DOHH2 (cell line): ENCODE data around the gene CCDC77.

Experiments
- EZH2phosphoT487 ChIP-seq: fragments of 200-600 bp; sonication (generic); IDR thresholded peaks from 2 replicates; pipeline ENCODE4 v1.6.1; 2017; ENCODE audit warnings: borderline replicate concordance, mild to moderate bottlenecking, antibody characterized with exemption, low read length, moderate library complexity, mixed read lengths
- TF ChIP-seq, protein P1 (sequence below): fragments of 200-600 bp; sonication (generic); IDR thresholded peaks from one replicate; pipeline ENCODE4 v1.5.1; 2014; ENCODE audit warnings: antibody characterized with exemption, mild to moderate bottlenecking, low read depth, low read length; ENCODE audit not compliant: poor library complexity, severe bottlenecking

DNA sequence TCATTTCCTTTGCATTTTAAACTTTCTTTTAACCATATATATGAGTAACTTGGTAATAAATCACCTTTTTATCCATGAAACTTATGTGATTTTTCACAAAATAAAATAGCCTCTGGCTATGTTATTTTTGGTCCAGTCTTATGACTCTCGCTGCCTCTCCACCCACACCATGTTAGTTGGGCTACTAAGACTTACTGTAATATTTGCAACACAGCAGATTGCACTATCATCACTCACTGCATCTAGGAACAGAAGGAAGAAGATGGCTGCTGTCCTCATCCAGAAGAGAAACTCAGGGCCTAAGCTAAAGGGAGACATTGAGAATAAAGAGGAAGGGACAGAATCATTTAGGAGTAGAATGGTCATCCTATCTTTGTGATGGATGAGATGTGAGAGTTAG, 45.7 kb downstream of the CCDC77 start:
- TF ChIP-seq, protein P1, sequence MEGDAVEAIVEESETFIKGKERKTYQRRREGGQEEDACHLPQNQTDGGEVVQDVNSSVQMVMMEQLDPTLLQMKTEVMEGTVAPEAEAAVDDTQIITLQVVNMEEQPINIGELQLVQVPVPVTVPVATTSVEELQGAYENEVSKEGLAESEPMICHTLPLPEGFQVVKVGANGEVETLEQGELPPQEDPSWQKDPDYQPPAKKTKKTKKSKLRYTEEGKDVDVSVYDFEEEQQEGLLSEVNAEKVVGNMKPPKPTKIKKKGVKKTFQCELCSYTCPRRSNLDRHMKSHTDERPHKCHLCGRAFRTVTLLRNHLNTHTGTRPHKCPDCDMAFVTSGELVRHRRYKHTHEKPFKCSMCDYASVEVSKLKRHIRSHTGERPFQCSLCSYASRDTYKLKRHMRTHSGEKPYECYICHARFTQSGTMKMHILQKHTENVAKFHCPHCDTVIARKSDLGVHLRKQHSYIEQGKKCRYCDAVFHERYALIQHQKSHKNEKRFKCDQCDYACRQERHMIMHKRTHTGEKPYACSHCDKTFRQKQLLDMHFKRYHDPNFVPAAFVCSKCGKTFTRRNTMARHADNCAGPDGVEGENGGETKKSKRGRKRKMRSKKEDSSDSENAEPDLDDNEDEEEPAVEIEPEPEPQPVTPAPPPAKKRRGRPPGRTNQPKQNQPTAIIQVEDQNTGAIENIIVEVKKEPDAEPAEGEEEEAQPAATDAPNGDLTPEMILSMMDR: no peak
- TF ChIP-seq EZH2phosphoT487: no peak
